GM12873 (cell line): ENCODE measurements around the gene COL2A1.

Source experiments
- TF ChIP-seq, protein P1 (sequence below): IDR thresholded peaks from 2 replicates; pipeline ENCODE4 v1.5.1; 2012; ENCODE audit warnings: low read depth, mild to moderate bottlenecking, moderate library complexity, low read length, control low read depth; ENCODE audit not compliant: insufficient read depth; ENCODE audit errors: missing control alignments

COL2A1 gene

DNA sequence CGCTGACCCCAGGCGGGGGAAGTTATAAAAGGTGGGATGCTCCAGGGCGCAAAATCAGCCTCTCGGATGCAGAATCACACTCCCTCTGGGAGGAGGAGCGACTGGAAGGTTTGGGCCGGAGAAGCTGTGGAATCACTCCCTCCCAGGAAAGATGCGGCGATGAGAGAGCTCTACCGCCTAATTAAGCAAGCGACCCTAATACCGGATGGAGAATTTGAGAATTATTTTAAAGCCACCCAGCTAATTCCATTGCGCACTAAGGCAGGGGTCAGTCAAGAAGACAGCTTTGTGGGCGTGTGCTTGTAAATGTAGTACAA is 1.9 kb downstream of the COL2A1 start:
- TF ChIP-seq, protein P1, sequence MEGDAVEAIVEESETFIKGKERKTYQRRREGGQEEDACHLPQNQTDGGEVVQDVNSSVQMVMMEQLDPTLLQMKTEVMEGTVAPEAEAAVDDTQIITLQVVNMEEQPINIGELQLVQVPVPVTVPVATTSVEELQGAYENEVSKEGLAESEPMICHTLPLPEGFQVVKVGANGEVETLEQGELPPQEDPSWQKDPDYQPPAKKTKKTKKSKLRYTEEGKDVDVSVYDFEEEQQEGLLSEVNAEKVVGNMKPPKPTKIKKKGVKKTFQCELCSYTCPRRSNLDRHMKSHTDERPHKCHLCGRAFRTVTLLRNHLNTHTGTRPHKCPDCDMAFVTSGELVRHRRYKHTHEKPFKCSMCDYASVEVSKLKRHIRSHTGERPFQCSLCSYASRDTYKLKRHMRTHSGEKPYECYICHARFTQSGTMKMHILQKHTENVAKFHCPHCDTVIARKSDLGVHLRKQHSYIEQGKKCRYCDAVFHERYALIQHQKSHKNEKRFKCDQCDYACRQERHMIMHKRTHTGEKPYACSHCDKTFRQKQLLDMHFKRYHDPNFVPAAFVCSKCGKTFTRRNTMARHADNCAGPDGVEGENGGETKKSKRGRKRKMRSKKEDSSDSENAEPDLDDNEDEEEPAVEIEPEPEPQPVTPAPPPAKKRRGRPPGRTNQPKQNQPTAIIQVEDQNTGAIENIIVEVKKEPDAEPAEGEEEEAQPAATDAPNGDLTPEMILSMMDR: no peak

DNA sequence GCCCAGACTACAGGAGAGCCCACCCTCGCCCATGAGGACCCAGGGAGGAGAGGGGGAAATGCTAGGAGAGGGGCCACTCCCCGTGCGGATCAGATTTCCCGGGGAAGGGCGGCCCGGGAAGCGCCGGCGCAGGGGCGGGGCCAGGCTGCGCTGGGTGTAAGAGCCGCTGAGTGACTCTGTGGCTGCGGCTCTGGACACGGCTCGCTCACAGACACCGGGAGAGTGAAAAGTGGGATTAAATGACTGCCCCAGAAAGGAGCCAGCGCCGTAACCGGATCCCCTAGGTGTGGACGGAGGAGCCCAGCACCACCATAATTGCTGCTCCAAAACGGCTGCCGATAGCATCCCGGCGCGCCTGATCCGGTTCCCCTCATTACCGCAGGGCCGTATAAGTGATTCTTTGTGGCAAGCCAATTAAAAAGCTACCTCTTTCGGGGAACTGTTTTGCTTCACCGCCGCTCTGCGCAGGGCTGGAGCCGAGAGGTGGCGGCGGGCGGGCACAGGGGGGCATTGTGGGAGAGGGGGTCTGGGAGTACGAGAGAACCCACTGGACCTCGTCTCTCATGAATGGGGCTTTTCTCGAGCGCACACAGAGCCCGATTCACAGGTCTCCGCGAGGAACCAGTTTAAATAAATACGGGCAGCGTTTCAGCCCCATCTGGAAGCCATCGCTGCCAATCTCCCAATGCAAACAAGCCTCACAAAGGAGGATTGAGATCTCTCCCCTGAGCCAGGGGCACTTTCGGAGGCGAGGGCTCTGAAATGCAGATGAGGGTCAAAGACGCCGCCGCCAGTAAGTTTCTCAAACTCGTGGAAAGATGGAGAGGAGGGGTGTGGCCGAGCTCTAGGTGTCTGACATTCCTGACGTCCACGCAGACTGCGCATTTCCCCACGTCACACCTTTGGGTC is 2.5 kb downstream of the COL2A1 start:
- TF ChIP-seq, protein P1: no peak

DNA sequence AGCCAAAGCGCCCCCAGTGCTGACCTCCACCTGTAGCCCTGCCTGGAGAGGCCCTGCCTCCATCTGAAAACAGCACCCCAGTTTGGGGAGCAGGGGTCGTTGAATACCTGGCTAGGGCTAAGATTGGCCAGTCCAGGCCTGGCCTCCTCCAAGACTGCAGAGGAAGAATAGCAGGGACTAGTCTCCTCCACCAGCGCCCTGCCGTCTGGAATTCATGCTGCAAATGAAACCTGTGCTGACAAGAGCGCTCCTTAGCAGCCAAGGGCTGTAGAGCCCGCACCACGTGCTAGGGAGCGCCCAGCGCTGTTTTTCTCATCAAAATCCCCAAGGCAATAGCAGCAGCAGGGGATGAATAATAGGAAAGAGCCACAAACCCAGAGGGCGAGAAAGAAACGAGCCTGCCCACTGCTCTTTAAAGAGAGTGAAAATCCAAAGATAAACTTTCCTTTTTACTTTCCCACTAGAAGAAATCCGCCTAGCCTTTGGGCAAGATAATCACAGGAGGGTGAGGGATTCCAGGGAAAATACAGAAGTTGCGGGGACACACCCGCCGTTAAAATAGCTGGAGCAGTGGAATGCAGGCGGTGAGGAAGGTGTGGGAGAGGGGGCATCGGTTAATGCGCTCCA is 3.3 kb downstream of the COL2A1 start:
- TF ChIP-seq, protein P1: no peak

DNA sequence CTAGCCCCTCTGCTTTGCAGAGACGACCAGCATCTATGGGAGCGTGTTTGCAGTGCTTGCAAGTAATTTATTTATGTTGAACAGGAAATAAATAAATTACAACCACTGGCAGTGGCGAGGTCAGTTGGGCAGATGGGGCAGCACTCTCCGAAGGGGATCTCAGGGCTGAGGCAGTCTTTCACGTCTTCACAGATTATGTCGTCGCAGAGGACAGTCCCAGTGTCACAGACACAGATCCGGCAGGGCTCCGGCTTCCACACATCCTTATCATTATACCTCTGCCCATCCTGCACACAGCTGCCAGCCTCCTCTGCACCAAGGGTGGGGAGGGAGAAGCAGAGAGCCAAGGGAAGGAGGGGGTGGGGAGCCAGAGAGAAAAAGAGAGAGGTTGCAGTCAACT is 4.5 kb downstream of the COL2A1 start:
- TF ChIP-seq, protein P1: no peak

DNA sequence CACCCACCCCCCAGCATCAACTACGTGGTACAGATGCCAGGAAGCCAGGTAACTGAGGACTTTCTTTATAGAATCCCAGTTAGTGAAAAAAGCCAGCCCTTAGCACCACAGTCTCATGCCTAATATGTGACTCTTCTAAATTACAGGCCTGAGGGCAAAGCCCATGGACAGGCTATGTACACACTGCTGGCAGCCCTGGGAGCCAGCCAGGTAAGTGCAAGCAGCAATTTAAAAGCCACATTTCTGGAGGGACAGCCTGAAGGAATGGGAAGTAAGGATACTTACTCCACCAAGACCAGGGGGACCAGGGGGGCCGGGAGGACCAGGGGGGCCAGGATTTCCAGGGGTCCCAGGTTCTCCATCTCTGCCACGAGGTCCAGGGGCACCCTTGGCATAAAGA is 7.0 kb downstream of the COL2A1 start:
- TF ChIP-seq, protein P1: no peak

DNA sequence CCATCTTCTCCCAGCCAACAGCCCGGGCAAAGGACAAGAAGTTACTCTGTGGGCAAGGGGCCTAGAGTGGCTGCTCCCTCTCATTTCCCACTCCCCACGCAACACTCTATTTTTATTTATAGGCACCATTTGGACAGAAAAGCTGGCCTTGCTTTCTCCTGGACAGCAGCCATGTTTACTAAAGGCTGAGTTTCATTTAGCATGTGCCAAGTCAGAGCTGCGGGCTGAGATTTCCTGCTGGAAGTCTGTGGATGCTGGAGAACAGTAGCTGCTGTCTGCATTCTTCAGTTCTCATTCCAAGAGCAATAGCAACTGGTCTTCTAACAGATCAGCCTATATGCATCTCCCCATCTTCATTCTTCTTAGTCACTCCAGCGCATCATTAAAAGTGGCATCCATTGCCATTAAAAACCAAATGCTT is 8.3 kb downstream of the COL2A1 start:
- TF ChIP-seq, protein P1: no peak

DNA sequence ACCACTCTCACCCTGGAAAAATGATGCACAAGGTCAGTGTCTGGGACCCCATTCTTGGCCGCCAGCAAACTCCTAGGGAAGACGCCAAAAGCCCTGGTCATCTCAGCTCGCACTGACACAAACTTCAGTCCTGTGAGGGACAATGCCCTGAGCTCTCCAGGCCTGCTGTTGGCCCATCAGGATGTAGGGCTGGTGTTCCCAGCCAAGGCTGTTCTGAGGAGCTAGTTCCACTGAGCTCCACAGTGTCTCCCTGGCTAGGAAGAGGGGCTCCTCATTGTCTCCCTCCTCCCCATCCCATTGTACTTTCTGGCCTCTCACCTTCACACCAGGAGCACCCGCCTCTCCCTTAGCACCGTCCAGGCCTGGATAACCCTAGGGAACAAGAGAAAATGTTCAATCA is 10.8 kb downstream of the COL2A1 start:
- TF ChIP-seq, protein P1: no peak
